ENCODE results near the gene TSSK3. TPM values are rescaled to one million over a fixed set of nuclear protein-coding genes. Genes with fewer than 3 reads are reported as not detected.
A peak's percentile ranks its signal among the peaks of the same experiment; 100 is the strongest.

TSSK3 gene
- polyA plus RNA-seq, 2 donors: 0.15 to 0.53 TPM

- WGBS, 2 donors: 69% methylated on average over 16 of the region's 16 CpGs
- no peaks in the 10 kb centered on the region for H3K27me3 ChIP-seq (ENCODE audit: control insufficient read depth in 1 of 2, insufficient read depth in 2 of 2, low read length in 2 of 2)
- H3K9me3 ChIP-seq (ENCODE audit: control insufficient read depth in 2 of 2, insufficient read depth in 1 of 2, low read depth in 1 of 2, low read length in 1 of 2): no peaks in the 10 kb centered on the region
- H3K4me3 ChIP-seq (ENCODE audit: low read depth in 1 of 2, low read length in 2 of 2): no peak overlapping the region
- H3K36me3 ChIP-seq (ENCODE audit: control insufficient read depth in 2 of 2, insufficient read depth in 2 of 2, low read length in 1 of 2): peaks cover 3 to 4% of the 10 kb centered on the region in 2 donors
- no peak overlapping the region for H3K27ac ChIP-seq (ENCODE audit: low read depth in 2 of 2, low read length in 1 of 2)
- peaks cover 5 to 8% of the 10 kb centered on the region in 2 donors for H3K4me1 ChIP-seq (ENCODE audit: control insufficient read depth in 2 of 2, insufficient read depth in 2 of 2, low read length in 1 of 2)
These were observed 24.3 kb upstream of the TSSK3 start for GRCh38 chr1:32337855-32338636.

- WGBS, 2 donors: 73 to 83% methylated on average over 14 of the region's 14 CpGs
- Histone ChIP-seq H3K4me1 (ENCODE audit: control insufficient read depth in 2 of 2, insufficient read depth in 2 of 2, low read length in 1 of 2) (peaks cover 5 to 8% of the 10 kb centered on the region in 2 donors), H3K36me3 (ENCODE audit: control insufficient read depth in 2 of 2, insufficient read depth in 2 of 2, low read length in 1 of 2) (peaks cover 0 to 3% of the 10 kb centered on the region in 2 donors)
These were observed 23.6 kb upstream of the TSSK3 start for GRCh38 chr1:32338637-32339145.

GRCh38 chr1:32339363-32339978 is 22.9 kb upstream of the TSSK3 start:
- peaks cover 0 to under 1% of the 10 kb centered on the region in 2 donors for H3K36me3 ChIP-seq (ENCODE audit: control insufficient read depth in 2 of 2, insufficient read depth in 2 of 2, low read length in 1 of 2)
- H3K9me3 ChIP-seq (ENCODE audit: control insufficient read depth in 2 of 2, insufficient read depth in 1 of 2, low read depth in 1 of 2, low read length in 1 of 2): no peaks in the 10 kb centered on the region
- whole genome bisulfite sequencing, 2 donors: 69 to 74% methylated on average over 5 of the region's 5 CpGs
- no peak overlapping the region for H3K4me3 ChIP-seq (ENCODE audit: low read depth in 1 of 2, low read length in 2 of 2)
- no peak overlapping the region for H3K27ac ChIP-seq (ENCODE audit: low read depth in 2 of 2, low read length in 1 of 2)
- peaks cover 5% of the 10 kb centered on the region in 2 donors for H3K4me1 ChIP-seq (ENCODE audit: control insufficient read depth in 2 of 2, insufficient read depth in 2 of 2, low read length in 1 of 2)
- H3K27me3 ChIP-seq (ENCODE audit: control insufficient read depth in 1 of 2, insufficient read depth in 2 of 2, low read length in 2 of 2): no peaks in the 10 kb centered on the region

More at GRCh38 chr1:32338637-32339145, 23.6 kb upstream of the TSSK3 start:
- no peaks in the 10 kb centered on the region for H3K27me3 ChIP-seq (ENCODE audit: control insufficient read depth in 1 of 2, insufficient read depth in 2 of 2, low read length in 2 of 2)
- no peak overlapping the region for H3K4me3 ChIP-seq (ENCODE audit: low read depth in 1 of 2, low read length in 2 of 2)
- no peak overlapping the region for H3K27ac ChIP-seq (ENCODE audit: low read depth in 2 of 2, low read length in 1 of 2)
- no peaks in the 10 kb centered on the region for H3K9me3 ChIP-seq (ENCODE audit: control insufficient read depth in 2 of 2, insufficient read depth in 1 of 2, low read depth in 1 of 2, low read length in 1 of 2)

GRCh38 chr1:32341186-32341757 is 21.1 kb upstream of the TSSK3 start:
- Histone ChIP-seq H3K27me3 (ENCODE audit: control insufficient read depth in 1 of 2, insufficient read depth in 2 of 2, low read length in 2 of 2) (no peaks in the 10 kb centered on the region), H3K27ac (ENCODE audit: low read depth in 2 of 2, low read length in 1 of 2) (no peak overlapping the region), H3K36me3 (ENCODE audit: control insufficient read depth in 2 of 2, insufficient read depth in 2 of 2, low read length in 1 of 2) (no peaks in the 10 kb centered on the region), H3K9me3 (ENCODE audit: control insufficient read depth in 2 of 2, insufficient read depth in 1 of 2, low read depth in 1 of 2, low read length in 1 of 2) (no peaks in the 10 kb centered on the region), H3K4me1 (ENCODE audit: control insufficient read depth in 2 of 2, insufficient read depth in 2 of 2, low read length in 1 of 2) (peaks cover 4% of the 10 kb centered on the region in 2 donors), H3K4me3 (ENCODE audit: low read depth in 1 of 2, low read length in 2 of 2) (no peak overlapping the region)
- 87 to 91% methylated on average over 11 of the region's 11 CpGs for WGBS, 2 donors

GRCh38 chr1:32341971-32342370 is 20.4 kb upstream of the TSSK3 start:
- Histone ChIP-seq H3K27me3 (ENCODE audit: control insufficient read depth in 1 of 2, insufficient read depth in 2 of 2, low read length in 2 of 2) (no peaks in the 10 kb centered on the region), H3K9me3 (ENCODE audit: control insufficient read depth in 2 of 2, insufficient read depth in 1 of 2, low read depth in 1 of 2, low read length in 1 of 2) (no peaks in the 10 kb centered on the region), H3K4me1 (ENCODE audit: control insufficient read depth in 2 of 2, insufficient read depth in 2 of 2, low read length in 1 of 2) (no peaks in the 10 kb centered on the region), H3K36me3 (ENCODE audit: control insufficient read depth in 2 of 2, insufficient read depth in 2 of 2, low read length in 1 of 2) (no peaks in the 10 kb centered on the region), H3K4me3 (ENCODE audit: low read depth in 1 of 2, low read length in 2 of 2) (no peak overlapping the region), H3K27ac (ENCODE audit: low read depth in 2 of 2, low read length in 1 of 2) (no peak overlapping the region)
- 48 to 54% methylated on average over 5 of the region's 5 CpGs for WGBS, 2 donors

- no peak overlapping the region for H3K27ac ChIP-seq (ENCODE audit: low read depth in 2 of 2, low read length in 1 of 2)
- no peaks in the 10 kb centered on the region for H3K4me1 ChIP-seq (ENCODE audit: control insufficient read depth in 2 of 2, insufficient read depth in 2 of 2, low read length in 1 of 2)
- WGBS, 2 donors: 89 to 90% methylated on average over 10 of the region's 10 CpGs
- H3K27me3 ChIP-seq (ENCODE audit: control insufficient read depth in 1 of 2, insufficient read depth in 2 of 2, low read length in 2 of 2): no peaks in the 10 kb centered on the region
- H3K36me3 ChIP-seq (ENCODE audit: control insufficient read depth in 2 of 2, insufficient read depth in 2 of 2, low read length in 1 of 2): no peaks in the 10 kb centered on the region
- no peaks in the 10 kb centered on the region for H3K9me3 ChIP-seq (ENCODE audit: control insufficient read depth in 2 of 2, insufficient read depth in 1 of 2, low read depth in 1 of 2, low read length in 1 of 2)
- no peak overlapping the region for H3K4me3 ChIP-seq (ENCODE audit: low read depth in 1 of 2, low read length in 2 of 2)
These were observed 19.6 kb upstream of the TSSK3 start for GRCh38 chr1:32342704-32343103.

GRCh38 chr1:32345289-32345827 is 17.0 kb upstream of the TSSK3 start:
- no peak overlapping the region for H3K27ac ChIP-seq (ENCODE audit: low read depth in 2 of 2, low read length in 1 of 2)
- H3K36me3 ChIP-seq (ENCODE audit: control insufficient read depth in 2 of 2, insufficient read depth in 2 of 2, low read length in 1 of 2): no peaks in the 10 kb centered on the region
- 38 to 53% methylated on average over 8 of the region's 8 CpGs for WGBS, 2 donors
- H3K27me3 ChIP-seq (ENCODE audit: control insufficient read depth in 1 of 2, insufficient read depth in 2 of 2, low read length in 2 of 2): no peaks in the 10 kb centered on the region
- H3K4me1 ChIP-seq (ENCODE audit: control insufficient read depth in 2 of 2, insufficient read depth in 2 of 2, low read length in 1 of 2): no peaks in the 10 kb centered on the region
- H3K4me3 ChIP-seq (ENCODE audit: low read depth in 1 of 2, low read length in 2 of 2): no peak overlapping the region
- no peaks in the 10 kb centered on the region for H3K9me3 ChIP-seq (ENCODE audit: control insufficient read depth in 2 of 2, insufficient read depth in 1 of 2, low read depth in 1 of 2, low read length in 1 of 2)

GRCh38 chr1:32346532-32347157 is 15.7 kb upstream of the TSSK3 start:
- Histone ChIP-seq H3K27me3 (ENCODE audit: control insufficient read depth in 1 of 2, insufficient read depth in 2 of 2, low read length in 2 of 2) (no peaks in the 10 kb centered on the region), H3K36me3 (ENCODE audit: control insufficient read depth in 2 of 2, insufficient read depth in 2 of 2, low read length in 1 of 2) (no peaks in the 10 kb centered on the region), H3K27ac (ENCODE audit: low read depth in 2 of 2, low read length in 1 of 2) (no peak overlapping the region), H3K9me3 (ENCODE audit: control insufficient read depth in 2 of 2, insufficient read depth in 1 of 2, low read depth in 1 of 2, low read length in 1 of 2) (no peaks in the 10 kb centered on the region), H3K4me1 (ENCODE audit: control insufficient read depth in 2 of 2, insufficient read depth in 2 of 2, low read length in 1 of 2) (peaks cover 0 to 2% of the 10 kb centered on the region in 2 donors), H3K4me3 (ENCODE audit: low read depth in 1 of 2, low read length in 2 of 2) (no peak overlapping the region)
- 83 to 85% methylated on average over 9 of the region's 9 CpGs for WGBS, 2 donors

GRCh38 chr1:32349211-32349708 is 13.1 kb upstream of the TSSK3 start:
- Histone ChIP-seq H3K27ac (ENCODE audit: low read depth in 2 of 2, low read length in 1 of 2) (peak overlapping the region in 1 of 2 donors; percentile 21), H3K27me3 (ENCODE audit: control insufficient read depth in 1 of 2, insufficient read depth in 2 of 2, low read length in 2 of 2) (no peaks in the 10 kb centered on the region), H3K9me3 (ENCODE audit: control insufficient read depth in 2 of 2, insufficient read depth in 1 of 2, low read depth in 1 of 2, low read length in 1 of 2) (no peaks in the 10 kb centered on the region), H3K4me1 (ENCODE audit: control insufficient read depth in 2 of 2, insufficient read depth in 2 of 2, low read length in 1 of 2) (peaks cover 4 to 5% of the 10 kb centered on the region in 2 donors), H3K4me3 (ENCODE audit: low read depth in 1 of 2, low read length in 2 of 2) (no peak overlapping the region), H3K36me3 (ENCODE audit: control insufficient read depth in 2 of 2, insufficient read depth in 2 of 2, low read length in 1 of 2) (no peaks in the 10 kb centered on the region)
- WGBS, 2 donors: 50 to 56% methylated on average over 8 of the region's 8 CpGs

All from esophagus (tissue), 2 donors.